Peyer's patch (tissue), 4 donors: ENCODE measurements around the gene RXRG.

Source experiments
- CTCF ChIP-seq, 6 experiments: fragments of 450-650 bp in 4 of 6; fragments of 200-600 bp in 2 of 6; sonication (generic) in 1 of 6; IDR thresholded peaks; one replicate each; pipeline ENCODE4 v1.5.1; 2017 to 2019; ENCODE audit warnings: antibody characterized with exemption in 6 of 6, mild to moderate bottlenecking in 3 of 6, moderate library complexity in 1 of 6
- POLR2A ChIP-seq, 2 donors: fragments of 450-650 bp; IDR thresholded peaks; one replicate each; pipeline ENCODE4 v1.5.1; 2017; ENCODE audit warnings: antibody characterized with exemption in 2 of 2, mild to moderate bottlenecking in 2 of 2, moderate library complexity in 2 of 2

- no peak for TF ChIP-seq POLR2A (IDR thresholded peaks at IDR 0.05)
- no peak for TF ChIP-seq CTCF (IDR thresholded peaks at IDR 0.05)
Measured at GRCh38 chr1:165376041-165376810, 68.7 kb downstream of the RXRG start.
